ENCODE data around the gene ALLC.

- TF ChIP-seq POLR2AphosphoS5 (IDR thresholded peaks at IDR 0.05; ENCODE audit: borderline replicate concordance, low read depth, low read length) (no peak), EZH2 (IDR thresholded peaks at IDR 0.05) (no peak)
Measured at GRCh38 chr2:3639653-3640052, 18.3 kb upstream of the ALLC start.

All from SK-N-MC (cell line).